ENCODE data around the gene CDHR2.

DNA sequence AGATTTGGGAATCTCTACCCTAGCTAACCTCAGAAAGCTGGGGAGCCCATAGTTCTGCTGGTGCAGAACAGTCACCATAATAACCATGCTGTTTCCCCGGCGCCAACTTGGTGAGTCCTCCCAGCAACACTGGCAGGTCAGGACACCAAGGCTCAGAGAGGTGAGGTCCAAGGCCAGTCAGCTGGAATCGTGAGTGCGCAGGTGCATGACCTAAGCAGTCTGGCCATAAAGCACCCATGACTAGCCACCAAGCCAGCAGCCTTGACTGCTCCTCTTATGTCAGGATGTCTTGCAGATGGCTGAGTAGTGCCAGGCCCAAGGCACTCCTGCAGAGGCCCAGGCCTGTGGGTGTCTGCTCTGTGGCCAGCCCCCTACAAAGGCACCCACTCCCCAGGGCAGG, 14.5 kb upstream of the CDHR2 start:
- TF ChIP-seq, protein P1, sequence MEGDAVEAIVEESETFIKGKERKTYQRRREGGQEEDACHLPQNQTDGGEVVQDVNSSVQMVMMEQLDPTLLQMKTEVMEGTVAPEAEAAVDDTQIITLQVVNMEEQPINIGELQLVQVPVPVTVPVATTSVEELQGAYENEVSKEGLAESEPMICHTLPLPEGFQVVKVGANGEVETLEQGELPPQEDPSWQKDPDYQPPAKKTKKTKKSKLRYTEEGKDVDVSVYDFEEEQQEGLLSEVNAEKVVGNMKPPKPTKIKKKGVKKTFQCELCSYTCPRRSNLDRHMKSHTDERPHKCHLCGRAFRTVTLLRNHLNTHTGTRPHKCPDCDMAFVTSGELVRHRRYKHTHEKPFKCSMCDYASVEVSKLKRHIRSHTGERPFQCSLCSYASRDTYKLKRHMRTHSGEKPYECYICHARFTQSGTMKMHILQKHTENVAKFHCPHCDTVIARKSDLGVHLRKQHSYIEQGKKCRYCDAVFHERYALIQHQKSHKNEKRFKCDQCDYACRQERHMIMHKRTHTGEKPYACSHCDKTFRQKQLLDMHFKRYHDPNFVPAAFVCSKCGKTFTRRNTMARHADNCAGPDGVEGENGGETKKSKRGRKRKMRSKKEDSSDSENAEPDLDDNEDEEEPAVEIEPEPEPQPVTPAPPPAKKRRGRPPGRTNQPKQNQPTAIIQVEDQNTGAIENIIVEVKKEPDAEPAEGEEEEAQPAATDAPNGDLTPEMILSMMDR (IDR thresholded peaks at IDR 0.05), result no peak
- no peak for TF ChIP-seq POLR2A (IDR thresholded peaks at IDR 0.05)

Data from lower leg skin (tissue), 3 donors.